GM12878 (cell line): ENCODE results near the gene CCDC88C. TPM values are rescaled to one million over a fixed set of nuclear protein-coding genes. Genes with fewer than 3 reads are reported as not detected.
A peak's percentile ranks its signal among the peaks of the same experiment; 100 is the strongest.

Experiments used
- ATF7 ChIP-seq: fragments of 450-650 bp; IDR thresholded peaks from 2 replicates; pipeline ENCODE4 v1.6.1; 2016; ENCODE audit warnings: low read depth, mild to moderate bottlenecking
- CHD2 ChIP-seq: IDR thresholded peaks from 2 replicates; pipeline ENCODE4 v1.6.1; 2011; ENCODE audit warnings: low read depth, low read length, improper control_type of control experiment, borderline replicate concordance
- CHD4 ChIP-seq: fragments of 200-600 bp; sonication (generic); IDR thresholded peaks from 2 replicates; pipeline ENCODE4 v1.6.1; 2016; ENCODE audit warnings: mild to moderate bottlenecking
- CREM ChIP-seq: IDR thresholded peaks from 2 replicates; pipeline ENCODE4 v1.6.1; 2014; ENCODE audit warnings: antibody characterized with exemption, low read depth
- EZH2 ChIP-seq: IDR thresholded peaks from 2 replicates; pipeline ENCODE4 v1.6.1; 2012; ENCODE audit warnings: low read depth, mild to moderate bottlenecking, control low read depth, inconsistent platforms, low read length, borderline replicate concordance; ENCODE audit not compliant: control insufficient read depth
- GATAD2B ChIP-seq: fragments of 450-650 bp; conservative IDR thresholded peaks from 2 replicates; pipeline ENCODE4 v1.6.1; 2017; ENCODE audit warnings: low read depth, mild to moderate bottlenecking, moderate library complexity
- IKZF2 ChIP-seq, 2 experiments: fragments of 450-650 bp; IDR thresholded peaks; 2 replicates each; pipeline ENCODE4 v1.6.1; 2017; ENCODE audit warnings: mild to moderate bottlenecking in 2 of 2, moderate library complexity in 2 of 2
- IRF4 ChIP-seq: IDR thresholded peaks from 2 replicates; pipeline ENCODE4 v1.6.1; 2011; ENCODE audit warnings: low read depth, low read length
- JUND ChIP-seq: IDR thresholded peaks from 2 replicates; pipeline ENCODE4 v1.6.1; 2012; ENCODE audit warnings: low read depth, mild to moderate bottlenecking, low read length, improper control_type of control experiment, moderate library complexity
- MEF2A ChIP-seq: IDR thresholded peaks from 2 replicates; pipeline ENCODE4 v1.6.1; 2011; ENCODE audit warnings: low read depth, mild to moderate bottlenecking, low read length, moderate library complexity; ENCODE audit not compliant: insufficient read depth
- MEF2B ChIP-seq: fragments of 450-650 bp; IDR thresholded peaks from 2 replicates; pipeline ENCODE4 v1.6.1; 2018; ENCODE audit warnings: mild to moderate bottlenecking, moderate library complexity; ENCODE audit not compliant: partially characterized antibody, poor library complexity, severe bottlenecking
- MTA3 ChIP-seq: IDR thresholded peaks from 2 replicates; pipeline ENCODE4 v1.6.1; 2012; ENCODE audit warnings: low read length, inconsistent platforms, borderline replicate concordance
- MXI1 ChIP-seq: fragments of 150-350 bp; IDR thresholded peaks from 2 replicates; pipeline ENCODE4 v1.6.1; 2011; ENCODE audit warnings: low read depth, mild to moderate bottlenecking, inconsistent platforms, low read length, improper control_type of control experiment
- MYB ChIP-seq: fragments of 150-350 bp; IDR thresholded peaks from 2 replicates; pipeline ENCODE4 v1.6.1; 2014; ENCODE audit warnings: mild to moderate bottlenecking, low read depth, low read length, borderline replicate concordance
- PAX5 ChIP-seq: IDR thresholded peaks from 2 replicates; pipeline ENCODE4 v1.6.1; 2011; ENCODE audit warnings: low read depth, low read length, borderline replicate concordance
- RUNX3 ChIP-seq: IDR thresholded peaks from 2 replicates; pipeline ENCODE4 v1.6.1; 2012; ENCODE audit warnings: low read length, inconsistent platforms
- STAT1 ChIP-seq: fragments of 450-650 bp; conservative IDR thresholded peaks from 2 replicates; pipeline ENCODE4 v1.6.1; 2014; ENCODE audit warnings: antibody characterized with exemption, mild to moderate bottlenecking
- STAT3 ChIP-seq: IDR thresholded peaks from 2 replicates; pipeline ENCODE4 v1.6.1; 2011; ENCODE audit warnings: low read depth, low read length, improper control_type of control experiment
- TBL1XR1 ChIP-seq: IDR thresholded peaks from 2 replicates; pipeline ENCODE4 v1.6.1; 2012; ENCODE audit warnings: low read depth, low read length, improper control_type of control experiment
- TCF7 ChIP-seq: IDR thresholded peaks from 2 replicates; pipeline ENCODE4 v1.6.1; 2014; ENCODE audit warnings: antibody characterized with exemption, borderline replicate concordance
- ZNF217 ChIP-seq: fragments of 450-650 bp; IDR thresholded peaks from 2 replicates; pipeline ENCODE4 v1.6.1; 2017; ENCODE audit warnings: antibody characterized with exemption, mild to moderate bottlenecking
- ZNF24 ChIP-seq: fragments of 450-650 bp; IDR thresholded peaks from 2 replicates; pipeline ENCODE4 v1.6.1; 2017; ENCODE audit warnings: antibody characterized with exemption, mild to moderate bottlenecking
- polyA plus RNA-seq, 11 experiments: library from polyadenylated mRNA; depleted of rRNA in 4 of 11; unstranded in 6 of 11; stranded (reverse) in 5 of 11; fragments of >200 nt; fragmentation: Nextera tagmentation in 4 of 11; fragmentation: Illumina TruSeq in 1 of 11; extraction: Ambion mirVana in 4 of 11; extraction: Trizol in 1 of 11; gene quantifications; 1 replicate in 1 of 11; 2 replicates in 10 of 11; pipeline versions ENCODE4 v1.2.1 to v1.2.3, GENCODE V29; 2011 to 2016; ENCODE audit warnings: inconsistent platforms in 2 of 11, missing spikeins in 2 of 11, low read depth in 1 of 11
- total RNA-seq, 4 experiments: library from RNA; depleted of rRNA in 3 of 4; stranded (reverse); fragments of >200 nt in 3 of 4; fragmentation: Illumina TruSeq in 1 of 4; extraction: Trizol in 1 of 4; gene quantifications; 2 replicates each; pipeline versions ENCODE4 v1.2.1 to v1.2.3, GENCODE V29; 2013 to 2021
- TF ChIP-seq, protein P1 (sequence below): IDR thresholded peaks from 2 replicates; pipeline ENCODE4 v1.6.1; 2012; ENCODE audit warnings: low read depth, low read length, improper control_type of control experiment
- TF ChIP-seq, protein P2 (sequence below): fragments of 450-650 bp; IDR thresholded peaks from 2 replicates; pipeline ENCODE4 v1.6.1; 2016; ENCODE audit warnings: mild to moderate bottlenecking
- TF ChIP-seq, protein P3 (sequence below): fragments of 450-650 bp; IDR thresholded peaks from 2 replicates; pipeline ENCODE4 v1.6.1; 2017; ENCODE audit warnings: low read depth, mild to moderate bottlenecking, moderate library complexity
- TF ChIP-seq, protein P4 (sequence below): IDR thresholded peaks from 2 replicates; pipeline ENCODE4 v1.6.1; 2011; ENCODE audit warnings: low read depth, mild to moderate bottlenecking, low read length, moderate library complexity, borderline replicate concordance; ENCODE audit errors: extremely low read depth
- TF ChIP-seq, protein P5 (sequence below): fragments of 450-650 bp; IDR thresholded peaks from 2 replicates; pipeline ENCODE4 v1.6.1; 2017; ENCODE audit warnings: mild to moderate bottlenecking

CCDC88C gene
- total and polyA plus RNA-seq, 10 of the 15 experiments (the other 5 are each of a cell fraction or from before 2014, with no cell fraction given), result 4.0 to 79.6 (median 36.6) TPM

DNA sequence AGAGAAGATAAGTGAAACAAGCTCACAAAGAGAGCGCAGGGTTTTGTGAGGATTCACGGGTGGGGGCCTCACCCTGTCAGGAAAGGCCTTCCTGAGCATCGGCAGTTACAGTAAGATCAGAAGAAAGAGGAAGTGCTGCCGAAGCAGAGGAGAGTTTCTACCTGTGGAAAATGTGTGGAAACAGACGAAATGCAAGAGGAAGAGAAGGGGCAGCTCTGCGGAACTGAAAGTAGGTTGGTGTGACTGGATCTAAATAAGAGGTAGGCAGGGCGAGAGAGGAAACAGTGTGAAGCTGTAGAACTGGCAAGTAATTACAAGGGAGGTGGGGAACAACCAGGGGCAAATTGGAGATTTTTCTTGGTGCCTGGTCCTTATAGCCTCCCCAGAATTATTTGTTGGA lies 175.8 kb downstream of the CCDC88C start (continued):
- TF ChIP-seq EZH2 (no peak), TCF7 (no peak), CHD4 (no peak), TBL1XR1 (peak; percentile 57; the same call in 1 of the 2 replicates), CHD2 (peak; percentile 53; the same call in 1 of the 2 replicates), ZNF217 (0 out of 2 replicates have a peak, but pooled peaks have one; percentile 50), STAT3 (no peak), IRF4 (peak; percentile 92), ATF7 (peak; percentile 71), JUND (peak; percentile 40; the same call in 1 of the 2 replicates), STAT1 (no peak), PAX5 (peak; percentile 77; the same call in 1 of the 2 replicates), MTA3 (peak; percentile 66; the same call in 1 of the 2 replicates), GATAD2B (0 out of 2 replicates have a peak, but pooled peaks have one; percentile 76), MEF2A (0 out of 2 replicates have a peak, but pooled peaks have one; percentile 18), RUNX3 (peak; percentile 59), MXI1 (0 out of 2 replicates have a peak, but pooled peaks have one; percentile 15), IKZF2 (IDR thresholded peaks at IDR 0.05) (peak; percentile 99), CREM (peak; percentile 57; the same call in 1 of the 2 replicates), ZNF24 (no peak), MYB (no peak), MEF2B (peak; percentile 37)
- TF ChIP-seq, protein P1, sequence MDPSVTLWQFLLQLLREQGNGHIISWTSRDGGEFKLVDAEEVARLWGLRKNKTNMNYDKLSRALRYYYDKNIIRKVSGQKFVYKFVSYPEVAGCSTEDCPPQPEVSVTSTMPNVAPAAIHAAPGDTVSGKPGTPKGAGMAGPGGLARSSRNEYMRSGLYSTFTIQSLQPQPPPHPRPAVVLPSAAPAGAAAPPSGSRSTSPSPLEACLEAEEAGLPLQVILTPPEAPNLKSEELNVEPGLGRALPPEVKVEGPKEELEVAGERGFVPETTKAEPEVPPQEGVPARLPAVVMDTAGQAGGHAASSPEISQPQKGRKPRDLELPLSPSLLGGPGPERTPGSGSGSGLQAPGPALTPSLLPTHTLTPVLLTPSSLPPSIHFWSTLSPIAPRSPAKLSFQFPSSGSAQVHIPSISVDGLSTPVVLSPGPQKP, result no peak
- TF ChIP-seq, protein P2, sequence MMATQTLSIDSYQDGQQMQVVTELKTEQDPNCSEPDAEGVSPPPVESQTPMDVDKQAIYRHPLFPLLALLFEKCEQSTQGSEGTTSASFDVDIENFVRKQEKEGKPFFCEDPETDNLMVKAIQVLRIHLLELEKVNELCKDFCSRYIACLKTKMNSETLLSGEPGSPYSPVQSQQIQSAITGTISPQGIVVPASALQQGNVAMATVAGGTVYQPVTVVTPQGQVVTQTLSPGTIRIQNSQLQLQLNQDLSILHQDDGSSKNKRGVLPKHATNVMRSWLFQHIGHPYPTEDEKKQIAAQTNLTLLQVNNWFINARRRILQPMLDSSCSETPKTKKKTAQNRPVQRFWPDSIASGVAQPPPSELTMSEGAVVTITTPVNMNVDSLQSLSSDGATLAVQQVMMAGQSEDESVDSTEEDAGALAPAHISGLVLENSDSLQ, result peak; percentile 28; the same call in 1 of the 2 replicates
- TF ChIP-seq, protein P3, sequence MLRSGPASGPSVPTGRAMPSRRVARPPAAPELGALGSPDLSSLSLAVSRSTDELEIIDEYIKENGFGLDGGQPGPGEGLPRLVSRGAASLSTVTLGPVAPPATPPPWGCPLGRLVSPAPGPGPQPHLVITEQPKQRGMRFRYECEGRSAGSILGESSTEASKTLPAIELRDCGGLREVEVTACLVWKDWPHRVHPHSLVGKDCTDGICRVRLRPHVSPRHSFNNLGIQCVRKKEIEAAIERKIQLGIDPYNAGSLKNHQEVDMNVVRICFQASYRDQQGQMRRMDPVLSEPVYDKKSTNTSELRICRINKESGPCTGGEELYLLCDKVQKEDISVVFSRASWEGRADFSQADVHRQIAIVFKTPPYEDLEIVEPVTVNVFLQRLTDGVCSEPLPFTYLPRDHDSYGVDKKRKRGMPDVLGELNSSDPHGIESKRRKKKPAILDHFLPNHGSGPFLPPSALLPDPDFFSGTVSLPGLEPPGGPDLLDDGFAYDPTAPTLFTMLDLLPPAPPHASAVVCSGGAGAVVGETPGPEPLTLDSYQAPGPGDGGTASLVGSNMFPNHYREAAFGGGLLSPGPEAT, result peak; percentile 94
- TF ChIP-seq, protein P4, sequence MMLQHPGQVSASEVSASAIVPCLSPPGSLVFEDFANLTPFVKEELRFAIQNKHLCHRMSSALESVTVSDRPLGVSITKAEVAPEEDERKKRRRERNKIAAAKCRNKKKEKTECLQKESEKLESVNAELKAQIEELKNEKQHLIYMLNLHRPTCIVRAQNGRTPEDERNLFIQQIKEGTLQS, result no peak
- TF ChIP-seq, protein P5, sequence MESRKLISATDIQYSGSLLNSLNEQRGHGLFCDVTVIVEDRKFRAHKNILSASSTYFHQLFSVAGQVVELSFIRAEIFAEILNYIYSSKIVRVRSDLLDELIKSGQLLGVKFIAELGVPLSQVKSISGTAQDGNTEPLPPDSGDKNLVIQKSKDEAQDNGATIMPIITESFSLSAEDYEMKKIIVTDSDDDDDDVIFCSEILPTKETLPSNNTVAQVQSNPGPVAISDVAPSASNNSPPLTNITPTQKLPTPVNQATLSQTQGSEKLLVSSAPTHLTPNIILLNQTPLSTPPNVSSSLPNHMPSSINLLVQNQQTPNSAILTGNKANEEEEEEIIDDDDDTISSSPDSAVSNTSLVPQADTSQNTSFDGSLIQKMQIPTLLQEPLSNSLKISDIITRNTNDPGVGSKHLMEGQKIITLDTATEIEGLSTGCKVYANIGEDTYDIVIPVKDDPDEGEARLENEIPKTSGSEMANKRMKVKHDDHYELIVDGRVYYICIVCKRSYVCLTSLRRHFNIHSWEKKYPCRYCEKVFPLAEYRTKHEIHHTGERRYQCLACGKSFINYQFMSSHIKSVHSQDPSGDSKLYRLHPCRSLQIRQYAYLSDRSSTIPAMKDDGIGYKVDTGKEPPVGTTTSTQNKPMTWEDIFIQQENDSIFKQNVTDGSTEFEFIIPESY, result no peak
